T-helper 1 cell treated with Interleukin-12 subunit alpha and Interleukin-12 subunit beta and Interleukin-4 antibody, amounts not matched to agents 30 ng/mL and 1 ng/mL, for 36 hours (primary cell): ENCODE measurements around the gene STK32B. TPM values are rescaled to one million over a fixed set of nuclear protein-coding genes. Genes with fewer than 3 reads are reported as not detected.
"Not testable (repeated sequence)": the region's sequence is repeated elsewhere in the genome, so short reads cannot be mapped to it uniquely, and the experiment has no call there.

ENCODE experiments used
- intact Hi-C: fragments of 100-400 bp; cut with micrococcal nuclease; formaldehyde crosslinking; loops from one replicate; pipeline ENCODE4 v1.15.1; 2024
- total RNA-seq: library from RNA; stranded (reverse); gene quantifications from 2 replicates; pipeline ENCODE4 v1.2.3, GENCODE V29; 2022

Gene STK32B
- total RNA-seq, 1 donor from 2014 or later: not detected

- intact Hi-C loops: not testable (repeated sequence)
These were observed 15.7 kb downstream of the STK32B start for GRCh38 chr4:5066968-5067367.

DNA sequence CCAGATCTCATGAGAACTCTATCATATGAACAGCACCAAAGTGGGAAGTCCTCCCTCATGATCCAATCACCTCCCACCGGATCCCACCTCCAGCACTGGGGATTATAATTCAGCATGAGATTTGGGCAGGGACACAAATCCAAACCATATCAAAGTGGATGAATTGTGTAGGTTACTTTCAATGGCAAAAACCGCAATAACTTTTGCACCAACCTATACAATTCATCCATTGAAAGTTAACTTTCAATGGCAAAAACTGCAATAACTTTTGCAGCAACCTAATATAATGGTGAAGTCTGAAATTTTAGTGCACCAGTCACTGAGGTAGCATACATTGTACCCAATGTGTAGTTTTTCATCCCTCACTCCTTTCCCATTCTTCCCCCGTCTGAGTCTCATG lies 16.6 kb downstream of the STK32B start:
- intact Hi-C loops: no loop called here

- intact Hi-C loops: no loop called here
These were observed 18.6 kb downstream of the STK32B start for GRCh38 chr4:5069901-5070300.

- intact Hi-C loops: no loop called here
These were observed 21.7 kb downstream of the STK32B start for GRCh38 chr4:5072948-5073347.

DNA sequence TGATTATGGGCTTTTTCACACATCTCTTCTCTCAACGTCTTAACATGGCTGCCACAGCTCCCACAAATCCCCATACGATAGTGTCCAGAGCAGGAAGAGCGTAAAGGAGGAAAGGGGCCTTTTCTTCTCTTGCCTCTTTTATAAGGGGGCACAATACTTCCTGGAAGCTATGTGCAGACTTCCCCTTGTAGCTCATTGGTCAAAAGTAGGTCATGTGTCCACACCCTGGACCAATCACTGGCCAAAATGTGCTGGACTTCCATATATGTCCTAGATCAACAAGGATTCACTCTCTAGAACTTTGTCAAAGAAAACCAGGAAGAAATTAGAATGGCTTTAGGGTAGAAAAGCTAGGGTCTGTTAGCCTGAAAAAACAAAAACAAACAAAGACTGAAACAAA lies 26.7 kb downstream of the STK32B start:
- intact Hi-C loops: no loop called here

GRCh38 chr4:5079581-5079980 lies 28.3 kb downstream of the STK32B start:
- intact Hi-C loops: no loop called here

DNA sequence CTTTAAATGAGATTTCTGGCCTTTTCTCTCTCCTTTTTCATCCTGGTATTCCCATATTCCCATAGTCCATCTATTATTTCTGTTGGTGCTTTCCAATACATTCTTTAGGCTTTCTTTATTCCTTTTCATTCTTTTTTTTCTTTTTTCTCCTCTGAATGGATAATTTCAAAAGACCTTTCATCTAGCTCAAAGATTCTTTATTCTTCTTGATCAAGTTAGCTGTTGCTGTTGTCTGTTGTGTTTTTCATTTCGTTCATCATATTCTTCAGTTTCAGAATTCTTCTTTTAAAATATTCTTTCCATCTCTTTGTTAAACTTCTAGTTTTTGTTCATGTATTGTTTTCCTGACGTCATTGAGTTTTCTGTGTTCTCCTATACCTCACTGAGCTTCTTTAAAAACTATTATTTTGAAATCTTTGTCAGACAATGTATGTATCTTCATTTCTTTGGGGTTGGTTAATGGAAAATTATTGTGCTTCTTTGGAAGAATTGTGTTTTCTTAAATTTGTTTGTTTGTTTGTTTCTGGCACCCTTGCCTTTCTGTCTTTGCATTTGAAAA lies 30.2 kb downstream of the STK32B start:
- intact Hi-C loops: no loop called here

GRCh38 chr4:5082376-5082775 lies 31.1 kb downstream of the STK32B start:
- intact Hi-C loops: no loop called here

DNA sequence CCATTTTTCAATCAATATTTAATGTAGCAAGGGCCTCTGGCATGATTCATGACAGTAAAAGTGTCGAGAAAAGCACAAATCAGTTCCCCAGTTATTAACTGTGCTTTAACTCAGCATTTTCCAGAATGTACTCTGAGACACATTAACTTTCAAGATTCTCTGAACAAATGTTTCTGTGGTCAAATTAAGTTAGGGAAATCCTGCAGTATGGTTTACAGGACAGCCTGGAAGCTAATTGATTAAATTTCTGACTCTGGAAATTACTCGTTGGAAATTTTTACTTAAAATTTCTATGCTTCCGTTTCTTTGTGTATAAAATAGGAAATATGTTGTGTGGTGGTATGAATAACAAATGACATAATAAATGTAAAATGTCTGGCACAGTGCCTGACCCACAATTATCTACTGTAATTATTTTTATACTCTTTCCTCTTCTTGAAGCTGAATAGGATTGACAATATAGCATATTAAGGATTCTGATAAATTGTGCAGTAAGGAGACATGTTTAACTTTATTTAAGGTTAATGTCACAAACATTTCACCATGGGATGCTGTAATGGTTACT lies 33.7 kb downstream of the STK32B start:
- intact Hi-C loops: no loop called here

DNA sequence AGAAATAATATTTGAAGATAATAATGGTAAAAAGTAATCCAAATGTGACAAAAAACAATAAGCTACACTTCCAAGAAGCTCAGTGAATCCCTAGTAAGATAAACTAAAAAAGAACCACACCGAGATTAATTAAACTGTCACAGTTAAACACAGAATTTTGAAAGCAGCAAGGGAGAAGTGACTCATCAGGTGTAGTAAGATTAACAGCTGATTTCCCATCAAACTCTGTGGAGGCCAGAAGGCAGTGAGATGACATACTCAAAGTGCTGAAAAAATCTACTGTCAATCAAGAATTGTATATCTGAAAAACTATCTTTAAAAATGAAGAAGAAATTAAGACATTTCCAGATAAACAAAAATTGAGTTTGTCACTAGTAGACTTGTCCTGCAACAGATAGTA lies 35.3 kb downstream of the STK32B start:
- intact Hi-C loops: no loop called here

- intact Hi-C loops: no loop called here
These were observed 45.0 kb downstream of the STK32B start for GRCh38 chr4:5096261-5096660.

- intact Hi-C loops: no loop called here
These were observed 46.9 kb downstream of the STK32B start for GRCh38 chr4:5098176-5098575.

GRCh38 chr4:5100336-5100735 lies 49.1 kb downstream of the STK32B start:
- intact Hi-C loops: no loop called here

DNA sequence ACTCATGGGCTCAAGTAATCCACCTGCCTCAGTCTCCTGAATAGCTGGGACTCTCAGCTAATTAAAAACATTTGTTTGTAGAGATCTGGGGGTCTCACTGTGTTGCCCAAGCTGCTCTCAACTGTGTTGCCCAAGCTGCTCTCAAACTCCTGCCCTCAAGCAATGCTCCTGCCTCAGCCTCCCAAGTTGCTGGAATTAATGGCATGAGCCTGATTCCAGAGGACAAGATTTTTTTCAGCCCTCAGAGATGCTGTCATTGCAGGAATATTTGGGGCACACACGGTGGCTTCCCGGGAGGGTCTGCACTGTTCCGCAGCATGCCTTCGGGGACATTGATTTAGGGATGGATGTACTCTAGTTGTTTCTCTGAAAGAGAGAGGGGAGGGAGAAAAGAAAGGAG lies 49.7 kb downstream of the STK32B start:
- intact Hi-C loops: no loop called here

DNA sequence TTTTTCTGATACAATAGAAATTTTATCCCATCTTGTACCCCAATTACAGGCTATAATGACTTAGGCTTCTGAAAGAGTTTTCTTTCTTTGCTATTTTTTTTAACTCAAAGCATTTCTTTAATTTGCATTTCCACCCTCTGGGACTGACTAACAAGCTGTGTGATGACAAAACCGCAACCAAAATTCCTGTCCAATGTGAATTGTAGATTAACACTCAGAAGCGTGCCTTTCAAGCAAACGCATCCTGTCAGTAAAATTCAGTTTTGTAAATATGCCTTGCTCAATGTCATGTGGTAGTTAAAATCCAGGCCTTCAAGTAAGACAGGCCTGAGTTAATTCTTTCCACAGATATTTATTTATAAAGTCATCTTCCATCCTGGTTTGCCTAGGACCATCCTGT lies 50.3 kb downstream of the STK32B start:
- intact Hi-C loops: no loop called here

GRCh38 chr4:5110901-5111300 lies 59.6 kb downstream of the STK32B start:
- intact Hi-C loops: no loop called here

DNA sequence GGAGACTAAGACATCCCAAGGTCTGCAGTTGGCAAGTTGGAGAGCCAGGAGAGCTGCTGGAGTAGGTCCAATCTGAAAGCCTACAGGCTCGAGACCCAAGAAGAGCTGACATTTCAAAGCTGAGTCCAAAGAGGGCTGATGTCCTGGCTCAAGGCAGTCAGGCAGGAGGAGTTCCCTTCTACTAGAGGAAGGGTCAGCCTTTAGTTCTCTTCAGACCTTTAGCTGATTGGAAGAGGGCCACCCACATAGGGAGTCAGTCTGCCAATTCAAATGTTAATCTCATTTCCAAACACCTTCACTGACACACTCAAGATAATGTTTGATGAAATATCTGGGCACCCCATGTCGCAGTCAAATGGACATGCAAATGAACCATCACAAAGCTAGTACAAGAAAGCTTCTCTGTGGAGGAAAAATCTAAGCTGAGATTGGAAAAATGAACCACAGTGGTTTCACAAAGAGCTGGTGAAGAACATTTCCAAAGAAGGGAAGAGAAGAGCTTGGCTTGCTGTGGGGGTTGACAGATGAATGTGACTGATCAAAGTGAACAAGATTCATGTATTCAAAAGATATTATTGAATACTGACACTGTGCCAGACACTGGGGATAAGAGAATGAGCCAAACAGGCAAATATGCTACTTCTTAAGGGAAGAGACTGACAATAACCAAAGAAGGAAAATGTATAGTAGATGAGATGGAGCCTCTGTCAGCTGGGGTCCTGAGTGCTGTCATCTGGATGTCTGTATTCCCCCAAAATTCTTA lies 61.2 kb downstream of the STK32B start:
- intact Hi-C loops: no loop called here

DNA sequence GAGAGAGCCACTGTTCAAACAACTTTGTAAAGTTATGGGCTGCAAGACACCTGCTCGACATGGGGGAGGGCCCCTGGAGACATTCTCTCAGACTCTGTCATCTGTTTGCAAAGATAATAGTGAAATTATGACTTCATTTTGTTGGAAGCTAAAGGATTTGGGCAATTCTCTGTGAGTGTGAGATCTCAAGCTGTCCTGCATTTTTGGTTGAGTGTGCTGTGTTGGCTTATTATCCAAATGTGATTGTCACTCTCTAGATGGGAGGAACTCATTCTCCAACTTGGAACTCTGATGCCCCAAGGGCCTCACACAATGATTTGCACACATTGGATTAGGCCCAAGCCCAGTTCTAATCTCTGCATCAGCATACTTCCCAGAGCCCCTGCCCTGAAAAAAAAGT lies 63.7 kb downstream of the STK32B start:
- intact Hi-C loops: no loop called here

- intact Hi-C loops: no loop called here
These were observed 67.0 kb downstream of the STK32B start for GRCh38 chr4:5118091-5118786.

DNA sequence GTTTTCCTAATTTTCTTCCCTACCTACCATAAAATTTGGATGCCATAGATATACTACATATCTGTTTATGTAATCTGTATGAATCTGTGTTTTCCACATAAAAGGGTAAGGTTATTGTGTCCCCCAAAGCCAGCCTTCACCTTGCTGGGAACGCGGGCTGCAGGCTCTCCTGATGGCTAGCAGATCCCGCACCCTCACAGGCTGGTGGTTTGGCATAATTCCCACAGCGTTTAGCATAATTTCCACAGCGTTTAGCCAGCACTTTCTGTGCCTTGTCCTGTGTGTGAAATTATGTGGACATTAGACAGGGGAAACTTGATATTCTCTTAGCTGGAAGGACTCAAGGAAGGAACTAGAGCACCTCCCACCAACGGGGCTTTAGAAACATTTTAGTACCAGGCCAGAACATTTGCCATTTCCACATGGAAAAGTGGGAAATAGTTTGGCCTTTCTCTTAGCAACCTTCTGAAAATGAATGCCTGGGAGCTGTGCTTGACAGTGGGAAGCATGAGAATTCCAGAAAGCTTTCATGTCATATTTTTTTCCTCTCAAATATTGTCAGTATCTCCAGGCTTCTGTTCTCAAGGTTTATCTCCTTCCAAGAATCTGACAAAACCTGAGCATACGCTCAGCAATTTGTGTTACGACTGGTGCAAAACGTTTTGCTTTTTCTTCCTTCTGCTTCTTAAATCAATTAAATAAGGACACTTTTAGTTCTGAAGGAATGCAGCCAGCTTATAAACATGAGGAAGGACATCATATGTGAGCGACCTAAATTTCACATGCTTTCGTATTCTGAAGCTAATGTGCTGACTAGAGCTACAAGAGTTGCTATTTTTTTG lies 67.9 kb downstream of the STK32B start:
- intact Hi-C loops: no loop called here

- intact Hi-C loops: no loop called here
These were observed 68.8 kb downstream of the STK32B start for GRCh38 chr4:5120067-5120466.
